A673 (cell line): ENCODE results near the gene VTI1A. TPM values are rescaled to one million over a fixed set of nuclear protein-coding genes. Genes with fewer than 3 reads are reported as not detected.

Experiments used
- BruUV-seq: library from RNA; stranded (reverse); fragments of 400-500 nt; replicated peaks from 2 replicates; lab custom pipeline; 2021; lab: Mats Ljungman, UMichigan
- CTCF ChIA-PET: fragments of 300-600 bp; sonication (Branson Sonifier 250); formaldehyde crosslinking; loops from one replicate; lab custom pipeline; 2022; ENCODE audit warnings: antibody characterized with exemption; lab: Charles Lee
- POLR2A ChIA-PET: fragments of 300-600 bp; sonication (Branson Sonifier 250); formaldehyde crosslinking; loops from one replicate; lab custom pipeline; 2022; ENCODE audit warnings: antibody characterized with exemption; ENCODE audit not compliant: low non-redundant PET; lab: Charles Lee
- DNase-seq: peaks from one replicate; pipeline ENCODE4 v3.0.0-alpha.2; 2015; ENCODE audit warnings: low spot score
- H3K27ac ChIP-seq: fragments of 200-600 bp; sonication (generic); 2 replicates; pipeline ENCODE4 v1.5.1; 2016; ENCODE audit warnings: mixed run types, low read depth, mild to moderate bottlenecking, mixed read lengths, antibody characterized with exemption, low read length; ENCODE audit not compliant: poor library complexity, severe bottlenecking
- H3K27me3 ChIP-seq: fragments of 200-600 bp; sonication (generic); replicated peaks from 2 replicates; pipeline ENCODE4 v1.6.1; 2017; ENCODE audit warnings: mixed run types, low read depth, mild to moderate bottlenecking, mixed read lengths, antibody characterized with exemption, low read length; ENCODE audit not compliant: insufficient read depth, poor library complexity
- H3K36me3 ChIP-seq: fragments of 200-600 bp; sonication (generic); 2 replicates; pipeline ENCODE4 v1.6.1; 2016; ENCODE audit warnings: mixed run types, mild to moderate bottlenecking, mixed read lengths, antibody characterized with exemption, low read length; ENCODE audit not compliant: insufficient read depth, poor library complexity, severe bottlenecking
- H3K4me1 ChIP-seq: fragments of 200-600 bp; sonication (generic); 2 replicates; pipeline ENCODE4 v1.6.1; 2017; ENCODE audit warnings: mixed run types, mild to moderate bottlenecking, mixed read lengths, antibody characterized with exemption, low read length; ENCODE audit not compliant: insufficient read depth, poor library complexity, severe bottlenecking
- H3K4me3 ChIP-seq: fragments of 200-600 bp; sonication (generic); 2 replicates; pipeline ENCODE4 v1.5.1; 2016; ENCODE audit warnings: low read depth, mixed run types, mild to moderate bottlenecking, mixed read lengths, low read length; ENCODE audit not compliant: poor library complexity, severe bottlenecking
- H3K9me3 ChIP-seq: fragments of 200-600 bp; sonication (generic); 2 replicates; pipeline ENCODE4 v1.6.1; 2016; ENCODE audit warnings: mixed run types, low read depth, mild to moderate bottlenecking, mixed read lengths, antibody characterized with exemption, low read length; ENCODE audit not compliant: poor library complexity, severe bottlenecking
- EZH2 ChIP-seq: fragments of 200-600 bp; sonication (generic); IDR thresholded peaks from 2 replicates; pipeline ENCODE4 v1.6.1; 2017; ENCODE audit warnings: borderline replicate concordance, low read depth, mild to moderate bottlenecking, mixed read lengths, antibody characterized with exemption, low read length; ENCODE audit not compliant: poor library complexity, severe bottlenecking
- intact Hi-C: fragments of 100-400 bp; cut with micrococcal nuclease; formaldehyde crosslinking; loops from one replicate; pipeline ENCODE4 v1.10.0; 2022; ENCODE audit not compliant: unreplicated experiment
- total RNA-seq: library from RNA; stranded (reverse); gene quantifications from 2 replicates; pipeline ENCODE4 v1.2.3, GENCODE V29; 2021
- TF ChIP-seq, protein P1 (sequence below): fragments of 300-800, 200-600 bp; sonication (generic); conservative IDR thresholded peaks from 2 replicates; pipeline ENCODE4 v1.5.1; 2017; ENCODE audit warnings: low read depth, mild to moderate bottlenecking, antibody characterized with exemption, low read length, moderate library complexity, mixed read lengths

Gene VTI1A
- total RNA-seq, 1 experiment from 2014 or later: 38.7 TPM

DNA sequence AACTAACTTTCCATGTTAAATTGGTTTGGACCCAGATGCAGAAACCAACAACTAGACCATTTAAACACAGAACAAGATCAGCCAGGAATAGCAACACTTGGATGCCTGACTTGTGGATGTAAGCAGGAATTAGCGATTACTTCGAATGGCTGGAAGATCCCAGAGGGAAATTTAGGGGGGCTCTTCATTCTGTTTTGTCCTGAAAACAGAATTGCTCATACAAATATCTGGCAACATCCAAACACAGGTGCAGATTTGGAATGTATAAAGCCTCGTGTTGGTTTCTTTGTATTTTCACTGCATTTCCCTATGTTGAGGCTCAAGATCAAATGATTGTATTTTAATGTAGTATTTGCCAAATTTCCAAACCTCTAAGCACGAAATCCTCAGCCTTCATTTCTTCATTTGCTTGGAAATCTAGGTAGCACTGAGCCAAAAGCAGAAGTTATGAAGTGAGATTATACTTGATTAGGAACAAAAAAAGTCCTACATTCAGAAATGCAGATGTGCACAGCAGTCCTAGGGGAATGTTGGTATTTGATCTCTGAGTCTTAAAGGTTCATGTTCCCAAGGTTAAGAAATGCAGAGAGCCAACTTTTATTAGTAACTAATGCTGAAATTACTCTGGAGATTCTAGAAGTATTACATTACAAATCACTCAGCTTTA is 254.3 kb downstream of the VTI1A start:
- H3K27ac ChIP-seq: no peak overlapping the region
- intact Hi-C loops: no loop called here
- no peaks in the 10 kb centered on the region for H3K27me3 ChIP-seq
- H3K9me3 ChIP-seq: no peaks in the 10 kb centered on the region
- H3K4me3 ChIP-seq: no peak overlapping the region
- no peak for TF ChIP-seq EZH2
- TF ChIP-seq, protein P1, sequence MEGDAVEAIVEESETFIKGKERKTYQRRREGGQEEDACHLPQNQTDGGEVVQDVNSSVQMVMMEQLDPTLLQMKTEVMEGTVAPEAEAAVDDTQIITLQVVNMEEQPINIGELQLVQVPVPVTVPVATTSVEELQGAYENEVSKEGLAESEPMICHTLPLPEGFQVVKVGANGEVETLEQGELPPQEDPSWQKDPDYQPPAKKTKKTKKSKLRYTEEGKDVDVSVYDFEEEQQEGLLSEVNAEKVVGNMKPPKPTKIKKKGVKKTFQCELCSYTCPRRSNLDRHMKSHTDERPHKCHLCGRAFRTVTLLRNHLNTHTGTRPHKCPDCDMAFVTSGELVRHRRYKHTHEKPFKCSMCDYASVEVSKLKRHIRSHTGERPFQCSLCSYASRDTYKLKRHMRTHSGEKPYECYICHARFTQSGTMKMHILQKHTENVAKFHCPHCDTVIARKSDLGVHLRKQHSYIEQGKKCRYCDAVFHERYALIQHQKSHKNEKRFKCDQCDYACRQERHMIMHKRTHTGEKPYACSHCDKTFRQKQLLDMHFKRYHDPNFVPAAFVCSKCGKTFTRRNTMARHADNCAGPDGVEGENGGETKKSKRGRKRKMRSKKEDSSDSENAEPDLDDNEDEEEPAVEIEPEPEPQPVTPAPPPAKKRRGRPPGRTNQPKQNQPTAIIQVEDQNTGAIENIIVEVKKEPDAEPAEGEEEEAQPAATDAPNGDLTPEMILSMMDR: no peak
- DNase-seq: no peak
- ChIA-PET POLR2A (no interaction called here), CTCF (no interaction called here)
- H3K4me1 ChIP-seq: no peaks in the 10 kb centered on the region
- no TSS peak for BruUV-seq
- no peaks in the 10 kb centered on the region for H3K36me3 ChIP-seq

DNA sequence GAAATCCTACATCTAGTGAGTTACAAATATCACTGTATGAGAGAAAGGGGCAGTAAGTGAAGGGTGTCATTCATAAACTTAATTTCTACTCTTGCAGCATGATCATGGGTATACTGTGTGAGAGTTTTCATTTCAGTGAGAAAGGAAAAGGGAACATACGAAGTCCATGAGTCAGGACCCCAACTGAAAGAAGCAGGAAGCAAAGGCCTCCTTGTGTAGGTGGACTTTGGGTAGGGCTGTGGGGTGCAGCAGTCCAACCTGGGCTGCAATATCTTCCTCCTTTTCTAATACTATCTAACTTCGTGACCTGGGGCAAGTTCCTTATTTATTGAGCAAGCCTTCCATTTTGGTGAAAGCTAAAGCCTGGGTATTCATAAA is 254.9 kb downstream of the VTI1A start:
- no peaks in the 10 kb centered on the region for H3K27me3 ChIP-seq
- H3K4me3 ChIP-seq: no peak overlapping the region
- H3K27ac ChIP-seq: no peak overlapping the region
- ChIA-PET POLR2A (no interaction called here), CTCF (no interaction called here)
- no peaks in the 10 kb centered on the region for H3K4me1 ChIP-seq
- DNase-seq: no peak
- no peaks in the 10 kb centered on the region for H3K36me3 ChIP-seq
- no peaks in the 10 kb centered on the region for H3K9me3 ChIP-seq
- no peak for TF ChIP-seq EZH2
- TF ChIP-seq, protein P1: no peak
- BruUV-seq: no TSS peak
- intact Hi-C loops: no loop called here

DNA sequence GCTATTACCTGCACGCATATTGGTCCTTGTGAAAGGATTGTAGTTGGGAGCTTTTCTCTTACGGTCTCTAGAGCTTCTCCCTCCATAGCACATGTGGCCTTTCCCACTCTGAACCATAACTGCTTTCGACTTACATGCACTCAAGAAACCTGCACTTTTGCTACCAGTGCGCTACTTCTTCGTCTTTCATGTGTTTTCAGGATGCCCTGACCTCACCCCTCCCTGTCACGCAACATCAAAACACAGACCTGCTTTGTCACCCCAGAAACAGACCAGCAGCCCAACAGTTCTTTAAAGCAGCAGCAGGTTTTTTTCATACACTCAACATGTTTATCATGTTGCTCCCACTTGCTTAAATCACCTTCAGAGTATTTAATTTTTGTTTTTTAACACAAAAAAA is 259.6 kb downstream of the VTI1A start:
- Histone ChIP-seq H3K36me3 (no peaks in the 10 kb centered on the region), H3K9me3 (no peaks in the 10 kb centered on the region), H3K4me1 (no peaks in the 10 kb centered on the region), H3K4me3 (no peak overlapping the region), H3K27me3 (no peaks in the 10 kb centered on the region), H3K27ac (no peak overlapping the region)
- no peak for DNase-seq
- no peak for TF ChIP-seq EZH2
- TF ChIP-seq, protein P1: no peak
- no TSS peak for BruUV-seq
- intact Hi-C loops: no loop called here
- ChIA-PET CTCF (no interaction called here), POLR2A (no interaction called here)
